ENCODE measurements around the gene NQO1. TPM values are rescaled to one million over a fixed set of nuclear protein-coding genes. Genes with fewer than 3 reads are reported as not detected.

NQO1 gene
- total RNA-seq, 1 experiment from 2014 or later = 229 TPM

DNA sequence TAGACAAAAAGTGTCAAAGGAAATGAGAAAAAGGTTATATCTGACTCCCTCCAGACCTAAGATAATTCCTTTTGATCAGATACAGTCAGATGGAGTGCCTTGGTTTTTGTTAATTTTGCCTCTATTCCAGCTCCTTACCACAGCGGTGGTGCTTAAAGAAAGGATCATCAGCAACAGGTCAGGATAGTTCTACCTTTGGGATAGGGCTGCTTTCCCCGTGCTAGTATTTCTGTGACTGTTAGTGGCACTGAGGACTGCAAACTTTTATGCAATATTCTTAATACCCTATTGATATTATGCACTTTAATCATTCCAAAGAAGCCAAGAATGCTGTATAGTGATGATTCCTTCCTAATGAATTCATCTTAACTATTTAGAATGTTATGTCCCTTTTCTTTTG, 24.5 kb downstream of the NQO1 start:
- Histone ChIP-seq H3K36me3 (replicated peaks; ENCODE audit: control insufficient read depth, insufficient read depth, low read length) (no peaks in the 10 kb centered on the region), H3K27me3 (ENCODE audit: control insufficient read depth, insufficient read depth, low read length) (no peaks in the 10 kb centered on the region), H3K4me3 (ENCODE audit: insufficient read depth, low read depth, low read length) (no peak overlapping the region)
- no peak for DNase-seq

DNA sequence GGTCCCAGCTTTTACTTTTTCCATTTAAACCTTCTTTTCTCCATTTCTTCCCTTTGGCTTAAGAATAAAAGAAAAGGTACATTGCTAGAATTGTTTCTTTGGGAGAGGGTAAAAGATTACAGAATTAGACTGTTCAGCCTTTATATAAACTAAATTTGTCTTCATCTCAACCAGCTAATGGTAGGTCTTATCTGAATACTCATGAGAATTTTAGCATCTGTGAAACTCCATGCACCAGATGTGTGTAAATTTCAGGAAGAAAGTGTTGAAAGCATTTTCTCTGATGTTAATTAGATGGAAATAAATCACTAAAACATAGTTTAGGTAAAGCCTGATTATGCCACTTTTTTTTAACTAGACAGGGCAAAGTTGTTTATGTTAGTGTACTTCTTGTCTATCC, 24.9 kb downstream of the NQO1 start:
- Histone ChIP-seq H3K36me3 (replicated peaks; ENCODE audit: control insufficient read depth, insufficient read depth, low read length) (no peaks in the 10 kb centered on the region), H3K27me3 (ENCODE audit: control insufficient read depth, insufficient read depth, low read length) (no peaks in the 10 kb centered on the region), H3K4me3 (ENCODE audit: insufficient read depth, low read depth, low read length) (no peak overlapping the region)
- no peak for DNase-seq

DNA sequence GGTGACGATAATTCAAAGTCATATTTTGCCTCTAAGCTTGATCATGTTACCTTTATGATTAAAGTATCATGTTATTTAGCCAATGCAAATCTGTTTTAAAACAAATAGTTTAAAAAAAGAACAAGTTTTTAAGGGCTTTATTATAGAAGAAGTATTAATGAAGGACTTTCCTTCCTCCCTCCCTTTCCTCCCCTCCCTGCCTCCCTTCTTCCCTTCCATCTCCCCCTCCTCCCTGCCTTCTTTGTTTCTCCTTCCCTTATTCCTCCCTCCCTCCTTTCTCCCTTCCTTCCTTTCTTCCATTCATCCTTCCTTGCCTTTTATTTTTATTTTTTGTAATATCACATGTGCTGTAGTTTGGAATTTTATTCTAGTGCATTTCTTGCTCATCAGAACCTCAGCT, 26.4 kb downstream of the NQO1 start:
- H3K36me3 ChIP-seq (replicated peaks; ENCODE audit: control insufficient read depth, insufficient read depth, low read length) = peaks cover 2% of the 10 kb centered on the region
- no peaks in the 10 kb centered on the region for H3K27me3 ChIP-seq (ENCODE audit: control insufficient read depth, insufficient read depth, low read length)
- no peak for DNase-seq
- H3K4me3 ChIP-seq (ENCODE audit: insufficient read depth, low read depth, low read length) = no peak overlapping the region

GRCh38 chr16:69698404-69698803, 28.0 kb downstream of the NQO1 start:
- DNase-seq = no peak
- Histone ChIP-seq H3K4me3 (ENCODE audit: insufficient read depth, low read depth, low read length) (no peak overlapping the region), H3K36me3 (replicated peaks; ENCODE audit: control insufficient read depth, insufficient read depth, low read length) (peaks cover 7% of the 10 kb centered on the region), H3K27me3 (ENCODE audit: control insufficient read depth, insufficient read depth, low read length) (no peaks in the 10 kb centered on the region)

GRCh38 chr16:69693916-69694315, 32.4 kb downstream of the NQO1 start:
- no peak overlapping the region for H3K4me3 ChIP-seq (ENCODE audit: insufficient read depth, low read depth, low read length)
- DNase-seq = no peak
- no peaks in the 10 kb centered on the region for H3K27me3 ChIP-seq (ENCODE audit: control insufficient read depth, insufficient read depth, low read length)
- peaks cover 20% of the 10 kb centered on the region for H3K36me3 ChIP-seq (replicated peaks; ENCODE audit: control insufficient read depth, insufficient read depth, low read length)

DNA sequence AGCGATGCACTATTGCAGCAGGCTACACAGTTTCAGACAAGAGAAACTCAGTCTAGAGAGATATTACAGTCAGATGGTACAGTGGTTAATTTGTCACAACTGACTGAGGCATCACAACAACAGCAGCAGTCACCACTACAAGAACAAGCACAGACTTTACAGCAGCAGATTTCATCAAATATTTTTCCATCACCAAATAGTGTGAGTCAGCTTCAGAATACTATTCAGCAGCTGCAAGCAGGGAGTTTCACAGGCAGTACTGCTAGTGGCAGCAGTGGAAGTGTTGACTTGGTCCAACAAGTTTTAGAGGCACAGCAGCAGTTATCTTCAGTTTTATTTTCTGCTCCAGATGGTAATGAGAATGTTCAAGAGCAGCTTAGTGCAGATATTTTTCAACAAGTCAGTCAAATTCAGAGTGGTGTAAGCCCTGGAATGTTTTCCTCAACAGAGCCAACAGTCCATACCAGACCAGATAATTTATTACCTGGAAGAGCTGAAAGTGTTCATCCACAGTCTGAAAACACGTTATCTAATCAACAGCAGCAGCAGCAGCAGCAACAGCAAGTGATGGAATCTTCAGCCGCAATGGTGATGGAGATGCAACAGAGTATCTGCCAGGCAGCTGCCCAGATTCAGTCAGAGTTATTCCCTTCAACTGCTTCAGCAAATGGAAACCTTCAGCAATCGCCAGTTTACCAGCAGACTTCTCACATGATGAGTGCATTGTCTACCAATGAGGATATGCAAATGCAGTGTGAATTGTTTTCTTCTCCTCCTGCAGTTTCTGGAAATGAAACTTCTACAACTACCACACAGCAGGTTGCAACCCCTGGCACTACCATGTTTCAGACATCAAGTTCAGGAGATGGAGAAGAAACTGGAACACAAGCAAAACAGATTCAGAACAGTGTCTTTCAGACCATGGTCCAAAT, 34.1 kb downstream of the NQO1 start:
- H3K36me3 ChIP-seq (replicated peaks; ENCODE audit: control insufficient read depth, insufficient read depth, low read length) = peaks cover 20% of the 10 kb centered on the region
- no peak for DNase-seq

DNA sequence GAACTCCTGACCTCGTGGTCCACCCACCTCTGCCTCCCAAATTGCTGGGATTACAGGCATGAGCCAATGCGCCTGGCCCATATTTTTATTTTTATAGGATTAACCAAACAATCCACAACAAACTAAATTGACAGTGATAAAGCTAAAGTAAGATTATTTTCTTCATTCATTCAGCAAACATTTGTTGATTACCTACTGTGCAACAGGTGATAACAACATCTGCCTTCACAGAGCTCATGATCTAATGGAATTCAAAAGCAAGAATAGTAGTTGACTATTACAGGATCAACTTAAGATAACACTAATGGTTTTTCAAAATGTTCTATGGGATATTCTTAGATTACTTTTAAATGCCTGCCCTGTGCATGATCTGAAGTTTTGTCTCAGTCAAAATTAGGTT, 37.8 kb downstream of the NQO1 start:
- H3K4me3 ChIP-seq (ENCODE audit: insufficient read depth, low read depth, low read length) = no peak overlapping the region
- peaks cover 15% of the 10 kb centered on the region for H3K36me3 ChIP-seq (replicated peaks; ENCODE audit: control insufficient read depth, insufficient read depth, low read length)
- DNase-seq = no peak
- no peaks in the 10 kb centered on the region for H3K27me3 ChIP-seq (ENCODE audit: control insufficient read depth, insufficient read depth, low read length)

More for the DNA sequence above, 34.1 kb downstream of the NQO1 start:
- Histone ChIP-seq H3K4me3 (ENCODE audit: insufficient read depth, low read depth, low read length) (no peak overlapping the region), H3K27me3 (ENCODE audit: control insufficient read depth, insufficient read depth, low read length) (no peaks in the 10 kb centered on the region)

- Histone ChIP-seq H3K27me3 (ENCODE audit: control insufficient read depth, insufficient read depth, low read length) (no peaks in the 10 kb centered on the region), H3K4me3 (ENCODE audit: insufficient read depth, low read depth, low read length) (no peak overlapping the region), H3K36me3 (replicated peaks; ENCODE audit: control insufficient read depth, insufficient read depth, low read length) (peaks cover 1% of the 10 kb centered on the region)
- no peak for DNase-seq
These were observed 46.0 kb downstream of the NQO1 start for GRCh38 chr16:69680358-69680757.

DNA sequence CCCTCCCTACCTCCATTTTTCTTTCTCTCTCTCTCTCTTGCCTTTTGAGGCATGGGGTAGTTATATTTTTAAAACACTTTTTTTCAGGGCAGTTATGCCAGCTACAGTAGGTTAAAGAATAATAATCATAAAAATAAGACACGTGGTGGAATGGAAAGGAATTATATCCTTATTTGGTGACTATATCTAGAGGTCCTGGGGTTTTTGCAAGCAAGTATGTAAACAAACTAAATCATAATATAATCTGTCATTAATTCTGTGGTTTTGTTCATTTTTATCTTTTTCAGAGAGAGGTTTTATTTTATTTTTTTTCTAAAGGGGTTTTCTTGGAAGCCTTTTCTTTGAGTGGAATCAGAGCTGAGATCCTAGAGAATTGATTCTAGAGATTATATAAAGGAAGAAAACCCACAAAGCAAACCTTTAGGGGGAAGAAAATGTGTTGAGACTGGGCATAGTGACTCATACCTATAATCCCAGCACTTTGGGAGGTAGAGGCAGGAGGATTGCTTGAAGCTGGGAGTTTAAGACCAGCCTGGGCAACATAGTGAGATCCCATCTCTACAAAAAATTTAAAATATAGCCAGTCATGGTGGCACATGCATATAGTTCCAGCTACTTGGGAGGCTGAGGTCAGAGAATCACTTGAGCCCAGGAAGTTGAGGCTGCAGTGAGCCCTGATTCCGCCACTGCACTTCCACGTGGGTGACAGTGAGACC, 53.2 kb downstream of the NQO1 start:
- peaks cover 4% of the 10 kb centered on the region for H3K36me3 ChIP-seq (replicated peaks; ENCODE audit: control insufficient read depth, insufficient read depth, low read length)
- no peaks in the 10 kb centered on the region for H3K27me3 ChIP-seq (ENCODE audit: control insufficient read depth, insufficient read depth, low read length)

GRCh38 chr16:69672315-69672997, 53.9 kb downstream of the NQO1 start:
- peaks cover 4% of the 10 kb centered on the region for H3K36me3 ChIP-seq (replicated peaks; ENCODE audit: control insufficient read depth, insufficient read depth, low read length)
- no peak for DNase-seq
- H3K27me3 ChIP-seq (ENCODE audit: control insufficient read depth, insufficient read depth, low read length) = no peaks in the 10 kb centered on the region
- H3K4me3 ChIP-seq (ENCODE audit: insufficient read depth, low read depth, low read length) = no peak overlapping the region

More for the DNA sequence above, 53.2 kb downstream of the NQO1 start:
- DNase-seq = no peak
- H3K4me3 ChIP-seq (ENCODE audit: insufficient read depth, low read depth, low read length) = no peak overlapping the region

- H3K36me3 ChIP-seq (replicated peaks; ENCODE audit: control insufficient read depth, insufficient read depth, low read length) = peaks cover 4% of the 10 kb centered on the region
- H3K4me3 ChIP-seq (ENCODE audit: insufficient read depth, low read depth, low read length) = no peak overlapping the region
- DNase-seq = no peak
- no peaks in the 10 kb centered on the region for H3K27me3 ChIP-seq (ENCODE audit: control insufficient read depth, insufficient read depth, low read length)
These were observed 56.8 kb downstream of the NQO1 start for GRCh38 chr16:69669577-69669976.

- DNase-seq = no peak
- Histone ChIP-seq H3K36me3 (replicated peaks; ENCODE audit: control insufficient read depth, insufficient read depth, low read length) (peaks cover 2% of the 10 kb centered on the region; the same call in 1 of the 2 replicates), H3K27me3 (ENCODE audit: control insufficient read depth, insufficient read depth, low read length) (no peaks in the 10 kb centered on the region), H3K4me3 (ENCODE audit: insufficient read depth, low read depth, low read length) (no peak overlapping the region)
These were observed 62.5 kb downstream of the NQO1 start for GRCh38 chr16:69663846-69664245.

DNA sequence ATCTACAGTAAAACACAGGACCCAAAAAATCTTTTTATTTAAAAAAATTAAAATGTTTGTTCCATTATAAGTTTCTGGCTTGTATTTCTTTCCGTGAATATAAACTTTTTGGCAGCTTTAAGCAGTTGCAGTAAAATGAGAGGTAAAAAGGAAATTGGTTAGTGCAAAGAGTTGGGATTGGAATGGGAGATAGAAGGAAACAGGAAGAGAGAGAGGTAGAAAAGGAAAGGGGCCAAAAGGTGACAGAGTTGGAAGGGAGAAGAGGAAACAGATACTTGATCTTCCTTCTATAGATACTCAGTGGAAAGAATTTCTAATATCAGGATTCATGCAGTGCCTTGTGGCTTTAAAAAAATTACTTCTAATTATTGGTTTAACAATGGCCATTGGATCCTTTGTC, 63.5 kb downstream of the NQO1 start:
- DNase-seq = no peak
- Histone ChIP-seq H3K4me3 (ENCODE audit: insufficient read depth, low read depth, low read length) (no peak overlapping the region), H3K36me3 (replicated peaks; ENCODE audit: control insufficient read depth, insufficient read depth, low read length) (peaks cover 2% of the 10 kb centered on the region; the same call in 1 of the 2 replicates), H3K27me3 (ENCODE audit: control insufficient read depth, insufficient read depth, low read length) (no peaks in the 10 kb centered on the region)

DNA sequence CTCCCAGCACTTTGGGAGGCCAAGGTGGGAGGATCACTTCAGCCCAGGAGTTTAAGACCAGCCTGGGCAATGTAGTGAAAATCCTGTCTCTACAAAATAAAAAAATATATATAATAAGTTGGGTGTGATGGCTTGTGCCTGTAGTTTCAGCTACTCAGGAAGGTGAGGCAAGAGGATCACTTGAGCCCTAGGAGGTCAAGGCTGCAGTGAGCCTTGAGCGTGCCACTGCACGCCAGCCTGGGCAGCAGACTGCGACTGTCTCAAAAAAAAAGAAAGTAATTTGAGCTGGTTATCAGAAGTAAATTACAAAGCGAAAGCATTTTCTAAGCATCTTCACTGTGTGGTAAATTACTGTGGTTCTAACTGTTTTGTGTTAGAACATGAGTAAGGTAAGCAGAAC, 66.2 kb downstream of the NQO1 start:
- H3K4me3 ChIP-seq (ENCODE audit: insufficient read depth, low read depth, low read length) = no peak overlapping the region
- DNase-seq = no peak
- H3K36me3 ChIP-seq (replicated peaks; ENCODE audit: control insufficient read depth, insufficient read depth, low read length) = peaks cover 2% of the 10 kb centered on the region; the same call in 1 of the 2 replicates
- no peaks in the 10 kb centered on the region for H3K27me3 ChIP-seq (ENCODE audit: control insufficient read depth, insufficient read depth, low read length)
